Activated CD4-positive, alpha-beta memory T cell treated with anti-CD3 and anti-CD28 coated beads, Interleukin-2, amount 10 ng/mL, durations not matched to agents 7 days and 5 days (primary cell): ENCODE measurements around the gene RPGR. TPM values are rescaled to one million over a fixed set of nuclear protein-coding genes. Genes with fewer than 3 reads are reported as not detected.

Experiments used
- CTCF ChIA-PET: fragments of 350-600 bp; sonication (Branson Sonifier 250); formaldehyde crosslinking; loops from one replicate; lab custom pipeline; 2021; ENCODE audit warnings: antibody characterized with exemption, inconsistent platforms; lab: Charles Lee
- POLR2A ChIA-PET: fragments of 350-600 bp; sonication (Branson Sonifier 250); formaldehyde crosslinking; loops from one replicate; lab custom pipeline; 2021; ENCODE audit warnings: antibody characterized with exemption; lab: Charles Lee
- DNase-seq: peaks from one replicate; pipeline ENCODE4 v3.0.0-alpha.2; 2020
- H3K27ac Mint-ChIP-seq: one replicate; pipeline ENCODE4 v1.8.0; 2021; ENCODE audit warnings: mild to moderate bottlenecking, mixed read lengths
- H3K27me3 Mint-ChIP-seq: one replicate; pipeline ENCODE4 v1.8.0; 2021; ENCODE audit warnings: mixed read lengths
- H3K36me3 Mint-ChIP-seq: one replicate; pipeline ENCODE4 v1.8.0; 2021; ENCODE audit warnings: low read depth, mixed read lengths
- H3K4me1 Mint-ChIP-seq: one replicate; pipeline ENCODE4 v1.8.0; 2021; ENCODE audit warnings: mixed read lengths
- H3K4me3 Mint-ChIP-seq: one replicate; pipeline ENCODE4 v1.8.0; 2021; ENCODE audit warnings: mild to moderate bottlenecking, mixed read lengths
- H3K9me3 Mint-ChIP-seq: one replicate; pipeline ENCODE4 v1.8.0; 2021; ENCODE audit warnings: mixed read lengths
- total RNA-seq, 2 experiments: library from RNA; stranded (reverse); gene quantifications; one replicate each; pipeline ENCODE4 v1.2.3, GENCODE V29; 2021

Gene RPGR
- total RNA-seq, 2 experiments from 2014 or later = 4.5 to 5.9 TPM

DNA sequence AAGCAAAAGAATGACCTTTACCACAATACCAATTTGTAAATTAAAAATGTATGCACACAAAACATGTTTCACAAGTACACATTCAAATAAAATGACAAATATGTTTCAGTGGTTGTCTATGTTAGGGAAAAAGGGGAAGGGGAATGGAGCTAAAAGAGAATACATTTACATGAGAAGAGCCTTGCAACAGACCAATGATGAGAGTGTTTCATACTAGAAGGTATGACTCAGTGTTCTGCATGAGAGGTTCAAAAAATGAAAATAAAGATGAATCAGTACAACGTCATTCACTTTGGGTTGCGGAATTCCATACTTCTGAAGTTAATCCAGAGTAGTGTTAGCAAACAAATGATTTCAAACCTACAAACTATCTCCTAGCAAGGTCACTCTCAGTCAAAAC is 51.7 kb downstream of the RPGR start:
- no peaks in the 10 kb centered on the region for H3K27me3 Mint-ChIP-seq
- DNase-seq = no peak
- no peaks in the 10 kb centered on the region for H3K9me3 Mint-ChIP-seq
- peaks cover 6% of the 10 kb centered on the region for H3K4me1 Mint-ChIP-seq
- ChIA-PET POLR2A (no interaction called here), CTCF (no interaction called here)
- no peak overlapping the region for H3K4me3 Mint-ChIP-seq
- H3K36me3 Mint-ChIP-seq = peaks cover 2% of the 10 kb centered on the region
- no peak overlapping the region for H3K27ac Mint-ChIP-seq

DNA sequence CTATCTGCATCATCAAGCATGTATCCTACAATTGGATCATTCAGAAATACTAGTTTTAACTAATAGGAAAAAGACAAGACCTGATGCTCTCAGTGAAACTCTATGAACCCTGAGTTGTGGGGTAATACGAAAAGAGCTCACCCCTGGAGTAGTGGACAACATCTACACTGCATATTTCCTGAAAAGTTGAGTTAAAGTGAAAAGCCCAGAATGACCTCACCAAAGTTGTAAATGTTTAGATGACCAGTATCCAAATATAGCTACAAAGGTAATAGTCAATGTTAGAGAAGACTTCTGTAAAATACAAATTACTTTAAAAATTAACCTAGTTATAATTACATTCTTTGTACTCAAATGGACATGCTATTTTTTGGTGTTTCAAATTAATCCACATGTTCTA is 53.9 kb downstream of the RPGR start:
- H3K4me1 Mint-ChIP-seq = peaks cover 7% of the 10 kb centered on the region
- no peak for DNase-seq
- POLR2A ChIA-PET = no interaction called here
- CTCF ChIA-PET = no interaction called here
- peaks cover 5% of the 10 kb centered on the region for H3K36me3 Mint-ChIP-seq
- no peak overlapping the region for H3K27ac Mint-ChIP-seq
- no peaks in the 10 kb centered on the region for H3K9me3 Mint-ChIP-seq
- H3K27me3 Mint-ChIP-seq = no peaks in the 10 kb centered on the region
- H3K4me3 Mint-ChIP-seq = no peak overlapping the region

DNA sequence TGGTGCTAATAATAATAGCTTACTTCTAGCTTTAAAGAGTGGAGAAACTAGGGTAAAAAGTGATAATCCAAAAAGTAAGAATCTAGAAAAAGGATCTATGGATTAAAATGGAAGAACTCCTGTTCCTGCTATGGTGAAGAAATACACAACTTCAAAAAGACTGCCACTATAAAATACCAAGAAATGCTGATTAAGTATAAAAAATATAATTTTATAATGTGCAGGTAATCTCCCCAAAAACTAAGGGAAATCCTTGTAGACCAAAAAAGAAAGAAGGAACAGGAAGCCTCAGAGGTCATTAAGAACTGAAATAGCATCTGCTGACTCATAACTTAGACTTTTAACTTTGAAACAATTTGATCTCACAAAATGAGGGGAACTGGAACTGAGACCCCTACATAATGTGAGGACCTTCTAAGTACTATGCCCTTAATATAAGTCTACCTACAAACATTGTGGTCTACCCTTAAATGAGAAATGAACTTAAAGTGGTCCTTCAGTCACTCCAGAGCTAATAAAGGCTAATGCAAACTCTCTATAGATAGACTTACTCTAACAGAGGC is 56.1 kb downstream of the RPGR start:
- no peak for DNase-seq
- CTCF ChIA-PET = interaction anchor here (0.7 kb wide), 1 partner anchor 88 kb away, joined by 3 read pairs; no protein-coding TSS in a partner anchor
- Mint-ChIP-seq H3K4me3 (no peak overlapping the region), H3K27me3 (no peaks in the 10 kb centered on the region), H3K9me3 (no peaks in the 10 kb centered on the region), H3K4me1 (peaks cover 7% of the 10 kb centered on the region), H3K27ac (no peak overlapping the region), H3K36me3 (peaks cover 5% of the 10 kb centered on the region)
- POLR2A ChIA-PET = no interaction called here

DNA sequence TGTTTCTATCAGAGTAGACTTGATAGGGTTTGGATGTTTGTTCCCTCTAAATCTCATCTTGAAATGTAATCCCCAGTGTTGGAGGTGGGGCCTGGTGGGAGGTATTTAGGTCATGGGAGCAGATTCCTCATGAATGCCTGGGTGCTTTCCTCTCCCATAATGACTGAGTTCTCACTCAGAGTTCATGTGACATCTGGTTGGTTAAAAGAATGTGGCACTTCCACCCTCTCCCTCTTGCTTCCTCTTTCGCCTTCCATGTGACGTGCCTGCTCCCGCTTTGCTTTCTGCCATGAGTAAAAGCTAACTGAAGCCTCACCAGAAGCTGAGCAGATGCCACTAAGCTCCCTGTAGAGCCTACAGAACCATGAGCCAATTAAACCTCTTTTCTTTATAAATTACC is 59.3 kb downstream of the RPGR start:
- no peak overlapping the region for H3K27ac Mint-ChIP-seq
- H3K36me3 Mint-ChIP-seq = peaks cover 5% of the 10 kb centered on the region
- POLR2A ChIA-PET = no interaction called here
- no peak for DNase-seq
- no peak overlapping the region for H3K4me3 Mint-ChIP-seq
- peaks cover 7% of the 10 kb centered on the region for H3K4me1 Mint-ChIP-seq
- H3K9me3 Mint-ChIP-seq = no peaks in the 10 kb centered on the region
- H3K27me3 Mint-ChIP-seq = no peaks in the 10 kb centered on the region
- CTCF ChIA-PET = no interaction called here

DNA sequence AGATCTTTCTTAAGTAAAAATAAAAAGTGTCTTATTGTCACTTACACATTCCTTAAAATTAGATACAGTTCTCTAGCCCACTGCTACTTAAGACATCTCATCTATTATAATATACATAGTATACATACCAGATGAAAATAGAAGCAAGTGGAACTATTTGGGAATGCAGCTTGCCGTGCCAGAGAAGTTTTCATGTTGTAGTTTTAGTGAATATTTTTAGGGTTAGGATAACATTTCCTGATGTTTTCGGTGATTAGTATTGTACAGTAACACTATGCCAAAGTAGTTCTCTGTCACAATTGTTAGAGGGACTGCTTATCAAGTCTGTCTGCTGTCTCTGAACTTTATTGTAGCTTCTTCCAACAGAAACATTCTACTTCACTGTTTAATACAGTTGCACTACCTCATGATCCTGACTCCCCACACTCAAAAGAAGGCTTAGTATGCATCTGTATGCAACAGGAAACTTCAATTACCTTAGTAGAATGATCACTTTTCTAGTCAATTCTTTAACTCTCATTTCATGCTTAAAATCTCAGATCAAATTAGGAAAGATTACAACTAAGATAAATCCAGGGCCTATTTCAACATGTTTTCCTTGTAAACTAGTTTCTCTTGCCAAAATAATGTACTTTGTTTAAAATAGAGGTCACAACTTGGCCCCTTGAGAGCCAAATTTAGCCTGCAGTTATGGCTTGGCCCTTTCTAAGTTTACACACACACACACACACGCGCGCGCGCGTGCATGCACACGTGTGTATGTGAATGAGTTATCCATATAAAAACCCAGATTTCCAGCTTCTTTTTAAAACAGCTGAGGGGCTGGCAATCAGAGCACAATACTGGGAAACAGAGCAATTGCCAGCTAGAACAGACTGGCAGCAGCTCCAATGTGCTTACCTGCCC is 64.3 kb downstream of the RPGR start:
- no peak for DNase-seq
- CTCF ChIA-PET = interaction anchor here (0.7 kb wide), 1 partner anchor 287 kb away, joined by 4 read pairs; no protein-coding TSS in a partner anchor
- Mint-ChIP-seq H3K27ac (no peak overlapping the region), H3K4me1 (no peaks in the 10 kb centered on the region), H3K4me3 (no peak overlapping the region), H3K27me3 (no peaks in the 10 kb centered on the region), H3K9me3 (no peaks in the 10 kb centered on the region), H3K36me3 (no peaks in the 10 kb centered on the region)
- POLR2A ChIA-PET = no interaction called here

DNA sequence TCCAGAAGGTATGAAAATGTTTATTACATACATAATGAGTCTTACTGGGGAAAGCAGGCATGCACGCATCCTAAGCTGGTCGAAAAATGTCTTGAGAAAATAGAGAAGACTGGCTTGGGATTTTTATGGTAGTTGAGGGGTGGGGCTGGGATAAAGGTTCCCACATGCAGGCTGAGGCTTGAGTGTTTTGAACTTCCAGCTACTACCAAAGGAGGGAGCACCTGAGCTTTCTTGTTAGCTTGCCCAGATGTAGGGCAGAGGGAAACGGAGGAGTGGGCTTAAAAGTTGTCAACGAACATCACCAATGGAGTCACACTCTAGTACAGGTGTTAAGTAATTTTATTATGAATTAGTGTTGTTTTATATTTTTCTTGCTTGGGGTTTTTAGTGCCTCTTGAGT is 67.1 kb downstream of the RPGR start:
- H3K27me3 Mint-ChIP-seq = no peaks in the 10 kb centered on the region

DNA sequence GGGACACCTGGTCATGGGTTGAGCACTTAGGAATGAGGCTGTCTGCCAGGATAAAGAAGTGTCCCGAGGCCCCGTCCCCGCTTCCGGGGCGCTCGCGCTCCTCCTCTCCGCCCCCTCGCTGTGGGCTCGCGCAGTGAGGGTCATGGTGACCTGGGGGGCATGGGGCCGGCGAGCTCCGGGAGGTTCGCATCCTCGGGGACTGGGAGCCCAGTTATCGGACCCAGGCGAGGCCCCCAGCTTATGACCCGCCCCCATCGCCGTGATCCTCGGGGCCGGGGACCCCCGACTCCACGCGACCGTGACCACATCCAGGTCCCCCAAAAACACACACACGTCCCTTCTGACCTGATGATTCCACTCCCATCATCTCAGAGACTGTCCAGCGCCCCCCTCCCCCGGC is 71.3 kb downstream of the RPGR start:
- no peak overlapping the region for H3K4me3 Mint-ChIP-seq
- no peaks in the 10 kb centered on the region for H3K27me3 Mint-ChIP-seq
- H3K36me3 Mint-ChIP-seq = no peaks in the 10 kb centered on the region
- H3K9me3 Mint-ChIP-seq = no peaks in the 10 kb centered on the region
- no peaks in the 10 kb centered on the region for H3K4me1 Mint-ChIP-seq
- DNase-seq = no peak
- H3K27ac Mint-ChIP-seq = no peak overlapping the region
- ChIA-PET CTCF (no interaction called here), POLR2A (no interaction called here)

More for the DNA sequence above, 67.1 kb downstream of the RPGR start:
- Mint-ChIP-seq H3K4me1 (no peaks in the 10 kb centered on the region), H3K27ac (no peak overlapping the region), H3K36me3 (no peaks in the 10 kb centered on the region), H3K9me3 (no peaks in the 10 kb centered on the region), H3K4me3 (no peak overlapping the region)
- CTCF ChIA-PET = interaction anchor here (2.7 kb wide), 1 partner anchor 67 kb away, joined by 10 read pairs; the partner anchor contains the start of gene RPGR
- no peak for DNase-seq
- POLR2A ChIA-PET = no interaction called here

DNA sequence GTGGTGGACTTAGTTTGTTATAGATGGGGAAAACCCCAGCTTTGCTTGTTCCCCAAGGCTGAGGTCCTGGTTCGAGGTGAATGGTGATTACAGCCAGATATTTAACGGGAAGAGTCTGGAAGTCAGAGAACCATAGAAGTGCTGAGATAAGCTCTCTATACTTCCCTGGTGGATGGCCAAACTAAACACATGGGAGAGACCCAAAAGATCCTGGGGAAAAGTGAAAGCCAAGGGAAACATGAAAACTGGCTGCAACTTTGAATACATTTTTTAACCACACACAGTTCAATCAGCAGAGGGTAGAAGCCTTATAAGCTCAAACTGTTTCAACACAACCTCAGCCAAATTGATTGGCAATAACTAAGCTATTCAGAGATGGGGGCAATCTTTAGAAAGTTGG is 77.3 kb downstream of the RPGR start:
- Mint-ChIP-seq H3K27me3 (no peaks in the 10 kb centered on the region), H3K27ac (no peak overlapping the region), H3K9me3 (no peaks in the 10 kb centered on the region), H3K4me3 (no peak overlapping the region), H3K4me1 (no peaks in the 10 kb centered on the region), H3K36me3 (no peaks in the 10 kb centered on the region)
- DNase-seq = no peak
- ChIA-PET CTCF (no interaction called here), POLR2A (no interaction called here)

DNA sequence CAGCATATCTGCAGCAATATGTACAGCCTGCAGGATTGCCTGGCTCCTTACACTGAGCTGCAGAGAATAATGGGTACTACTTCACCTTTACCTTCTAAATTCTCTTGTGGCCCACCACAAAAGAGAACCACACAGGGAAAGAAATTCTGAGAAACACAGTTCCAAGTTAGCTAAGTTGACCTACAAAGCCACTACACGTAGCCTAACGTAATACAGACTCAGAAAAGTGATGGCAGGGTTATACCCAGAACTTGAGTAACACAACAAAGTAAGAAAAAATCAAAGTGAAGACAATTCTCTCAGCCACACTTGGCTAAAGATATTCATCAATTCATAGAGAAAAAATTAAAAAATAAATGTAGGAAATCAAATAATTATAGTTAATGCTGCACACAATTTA is 80.3 kb downstream of the RPGR start:
- Mint-ChIP-seq H3K4me3 (no peak overlapping the region), H3K4me1 (no peaks in the 10 kb centered on the region), H3K36me3 (no peaks in the 10 kb centered on the region), H3K27me3 (no peaks in the 10 kb centered on the region), H3K9me3 (no peaks in the 10 kb centered on the region), H3K27ac (no peak overlapping the region)
- ChIA-PET CTCF (no interaction called here), POLR2A (no interaction called here)
- DNase-seq = no peak

DNA sequence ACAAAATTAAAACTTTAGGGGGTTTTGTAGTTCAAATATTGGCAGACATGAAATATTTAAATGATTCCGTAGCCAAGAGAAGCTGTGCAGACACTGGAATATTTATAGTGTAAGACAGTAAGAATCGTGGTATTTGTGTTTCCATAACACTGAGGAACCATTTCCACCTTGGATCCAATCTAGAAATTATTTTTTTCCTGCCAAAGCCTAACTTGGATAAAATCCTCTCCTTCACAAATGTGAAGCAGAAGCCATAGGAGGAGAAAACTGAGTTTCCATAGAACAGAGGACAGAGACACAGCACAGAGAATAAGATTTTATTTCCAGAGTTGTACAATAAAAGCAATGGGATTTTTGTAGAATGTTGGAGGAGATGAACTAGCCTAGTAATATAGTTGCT is 86.8 kb downstream of the RPGR start:
- ChIA-PET CTCF (no interaction called here), POLR2A (no interaction called here)
- H3K4me1 Mint-ChIP-seq = no peaks in the 10 kb centered on the region
- no peaks in the 10 kb centered on the region for H3K36me3 Mint-ChIP-seq
- no peak overlapping the region for H3K4me3 Mint-ChIP-seq
- H3K9me3 Mint-ChIP-seq = no peaks in the 10 kb centered on the region
- H3K27me3 Mint-ChIP-seq = peaks cover 3% of the 10 kb centered on the region
- no peak for DNase-seq
- H3K27ac Mint-ChIP-seq = no peak overlapping the region

DNA sequence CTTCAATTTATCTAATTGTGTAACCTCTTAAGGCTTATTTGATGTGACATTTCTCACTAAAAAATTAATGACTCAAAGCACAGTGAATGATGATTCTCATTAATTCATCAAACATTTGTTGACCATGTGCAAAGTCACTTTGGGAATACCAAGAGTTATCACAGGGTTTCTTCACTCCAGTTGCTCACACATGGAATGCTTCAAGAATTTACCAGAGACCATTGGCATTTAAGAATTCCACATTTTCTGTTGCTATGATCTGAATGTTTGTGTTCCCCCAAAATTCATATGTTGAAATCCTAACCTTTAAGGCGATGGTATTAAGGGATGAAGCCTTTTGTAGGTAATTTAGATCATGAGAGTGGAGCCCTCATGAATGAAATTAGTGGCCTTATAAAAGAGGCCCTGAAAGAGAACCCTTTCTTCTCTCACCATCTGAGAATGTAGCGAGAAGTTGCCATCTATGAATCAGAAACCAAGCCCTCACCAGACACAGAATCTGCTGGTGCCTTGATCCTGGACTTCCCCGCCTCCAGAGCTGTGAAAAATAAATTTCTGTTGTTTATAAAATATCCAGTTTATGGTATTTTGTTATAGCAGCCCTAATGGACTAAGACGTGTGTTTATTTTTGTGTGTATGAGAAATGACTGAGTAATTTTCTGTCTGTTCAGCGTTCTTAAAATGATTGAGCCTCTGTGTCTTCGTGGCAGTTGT is 90.3 kb downstream of the RPGR start:
- peaks cover 13% of the 10 kb centered on the region for H3K27me3 Mint-ChIP-seq
- H3K9me3 Mint-ChIP-seq = no peaks in the 10 kb centered on the region
- H3K36me3 Mint-ChIP-seq = no peaks in the 10 kb centered on the region
- H3K4me1 Mint-ChIP-seq = no peaks in the 10 kb centered on the region
- ChIA-PET CTCF (no interaction called here), POLR2A (no interaction called here)
- no peak overlapping the region for H3K27ac Mint-ChIP-seq
- no peak overlapping the region for H3K4me3 Mint-ChIP-seq
- DNase-seq = no peak

DNA sequence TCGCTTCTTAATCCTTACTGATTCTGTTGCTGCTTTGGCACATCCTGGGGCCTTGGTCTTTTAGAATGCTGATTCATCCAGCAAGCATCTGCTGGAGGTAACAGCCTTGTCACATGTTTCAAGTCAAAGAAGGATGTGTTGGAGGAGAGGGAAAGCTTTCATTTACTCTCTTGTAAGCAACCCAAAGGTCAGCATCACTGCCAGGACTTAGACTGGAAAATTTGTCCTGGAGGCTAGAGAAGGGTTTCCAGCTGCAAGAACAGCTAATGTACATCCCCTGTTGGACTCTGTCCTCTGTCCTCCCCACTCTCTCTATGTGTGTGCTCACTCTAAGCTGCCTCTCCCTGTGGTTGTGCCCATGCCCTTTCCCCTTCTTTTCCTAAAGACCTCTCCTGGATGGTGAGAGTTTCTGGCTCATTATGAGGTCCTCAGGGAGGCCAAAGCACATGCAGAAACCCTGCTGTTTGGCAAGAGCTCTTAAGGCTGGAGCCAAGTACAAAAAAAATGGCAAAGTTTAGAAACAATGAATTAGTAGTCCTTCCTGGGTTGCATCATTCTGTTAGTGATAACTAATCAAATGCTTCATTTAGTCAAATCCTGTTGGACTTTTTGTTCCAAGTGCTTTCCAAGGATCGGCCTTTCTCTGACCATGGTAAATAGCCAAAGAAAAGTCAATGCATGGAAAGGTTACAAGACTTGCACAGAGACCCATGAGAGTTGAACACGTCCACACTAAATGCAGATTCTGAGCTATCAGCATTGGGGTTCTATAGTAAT is 93.2 kb downstream of the RPGR start:
- Mint-ChIP-seq H3K36me3 (no peaks in the 10 kb centered on the region), H3K27me3 (peaks cover 13% of the 10 kb centered on the region), H3K4me3 (no peak overlapping the region), H3K4me1 (no peaks in the 10 kb centered on the region), H3K9me3 (no peaks in the 10 kb centered on the region), H3K27ac (no peak overlapping the region)
- ChIA-PET POLR2A (no interaction called here), CTCF (no interaction called here)
- no peak for DNase-seq
